Suprapubic skin (tissue), 3 donors: Measurements from ENCODE around the gene NEK8.

ENCODE experiments used
- CTCF ChIP-seq, 2 donors: fragments of 200-600 bp in 1 of 2; fragments of 450-650 bp in 1 of 2; sonication (generic) in 1 of 2; IDR thresholded peaks; one replicate each; pipeline ENCODE4 v1.5.1; 2016 to 2019; ENCODE audit warnings: antibody characterized with exemption in 2 of 2, mild to moderate bottlenecking in 1 of 2, moderate library complexity in 1 of 2
- POLR2A ChIP-seq, 2 donors: fragments of 450-650 bp; IDR thresholded peaks; one replicate each; pipeline ENCODE4 v1.6.1; 2017; ENCODE audit warnings: antibody characterized with exemption in 2 of 2, mild to moderate bottlenecking in 2 of 2, moderate library complexity in 2 of 2

- TF ChIP-seq CTCF (IDR thresholded peaks at IDR 0.05) = no peak
- TF ChIP-seq POLR2A (IDR thresholded peaks at IDR 0.05) = no peak
These were observed at the start of gene NEK8 for GRCh38 chr17:28728364-28729200.
